GM19438 (cell line): Measurements from ENCODE around the gene SNPH.

ENCODE experiments used
- ATAC-seq: cut with Tn5 transposase; IDR thresholded peaks from one replicate; pipeline ENCODE4 v1.9.1; 2021; ENCODE audit warnings: low read depth; ENCODE audit not compliant: unreplicated experiment

The SNPH gene

GRCh38 chr20:1286267-1287024, 20.4 kb downstream of the SNPH start:
- no peak for ATAC-seq

GRCh38 chr20:1287306-1287705, 21.2 kb downstream of the SNPH start:
- ATAC-seq, result no peak

- ATAC-seq, result no peak
Measured at GRCh38 chr20:1287787-1288569, 21.9 kb downstream of the SNPH start.

GRCh38 chr20:1291191-1291741, 25.2 kb downstream of the SNPH start:
- no peak for ATAC-seq

- no peak for ATAC-seq
Measured at GRCh38 chr20:1292620-1293019, 26.5 kb downstream of the SNPH start.

- no peak for ATAC-seq
Measured at GRCh38 chr20:1293641-1294379, 27.7 kb downstream of the SNPH start.

- no peak for ATAC-seq
Measured at GRCh38 chr20:1294497-1294896, 28.4 kb downstream of the SNPH start.

- ATAC-seq, result no peak
Measured at GRCh38 chr20:1295276-1295930, 29.3 kb downstream of the SNPH start.

- no peak for ATAC-seq
Measured at GRCh38 chr20:1296117-1296610, 30.1 kb downstream of the SNPH start.

GRCh38 chr20:1296922-1297321, 30.8 kb downstream of the SNPH start:
- no peak for ATAC-seq

GRCh38 chr20:1297486-1297885, 31.4 kb downstream of the SNPH start:
- no peak for ATAC-seq

- ATAC-seq, result no peak
Measured at GRCh38 chr20:1298166-1298565, 32.1 kb downstream of the SNPH start.

- ATAC-seq, result no peak
Measured at GRCh38 chr20:1298888-1299511, 32.9 kb downstream of the SNPH start.

GRCh38 chr20:1299522-1299921, 33.4 kb downstream of the SNPH start:
- no peak for ATAC-seq

- no peak for ATAC-seq
Measured at GRCh38 chr20:1300083-1300840, 34.2 kb downstream of the SNPH start.

- ATAC-seq, result no peak
Measured at GRCh38 chr20:1301031-1301529, 35.0 kb downstream of the SNPH start.

- ATAC-seq, result no peak
Measured at GRCh38 chr20:1302685-1303541, 36.8 kb downstream of the SNPH start.
